SK-N-SH (cell line): ENCODE measurements around the gene MMP23B. TPM values are rescaled to one million over a fixed set of nuclear protein-coding genes. Genes with fewer than 3 reads are reported as not detected.
"Not testable (repeated sequence)": the region's sequence is repeated elsewhere in the genome, so short reads cannot be mapped to it uniquely, and the experiment has no call there.

Experiments
- CTCF ChIA-PET: fragments of 300-600, 350-600 bp; formaldehyde crosslinking; extraction: SDS; loops from one replicate; lab custom pipeline; 2021; lab: Yijun Ruan, JAX
- POLR2A ChIA-PET: fragments of 350-600 bp; sonication (Branson Sonifier 250); formaldehyde crosslinking; extraction: SDS; loops from one replicate; lab custom pipeline; 2020; ENCODE audit warnings: antibody characterized with exemption, inconsistent platforms; lab: Yijun Ruan, JAX
- DNase-seq: peaks from one replicate; pipeline ENCODE4 v3.0.0; 2012
- H2AFZ ChIP-seq: fragments of 200-600 bp; sonication (generic); 2 replicates; pipeline ENCODE4 v1.8.1; 2016; ENCODE audit warnings: antibody characterized with exemption, mild to moderate bottlenecking, low read depth
- H3F3A ChIP-seq: fragments of 200-600 bp; sonication (generic); replicated peaks from 2 replicates; pipeline ENCODE3; 2016; ENCODE audit warnings: antibody characterized with exemption, mild to moderate bottlenecking; ENCODE audit not compliant: insufficient read depth
- H3K27ac ChIP-seq, 2 experiments: fragments of 200-500 bp in 1 of 2; fragments of 200-600 bp in 1 of 2; sonication (Bioruptor generic) in 1 of 2; sonication (generic), shearing (Covaris generic) in 1 of 2; 2 replicates each; pipeline versions ENCODE4 v1.5.1 to v1.6.1; 2014 to 2016; ENCODE audit warnings: low read depth in 2 of 2, inconsistent platforms in 1 of 2, low read length in 1 of 2, mild to moderate bottlenecking in 1 of 2, mixed read lengths in 1 of 2
- H3K27me3 ChIP-seq: fragments of 200-600 bp; sonication (generic), shearing (Covaris generic); 2 replicates; pipeline ENCODE4 v1.6.1; 2016; ENCODE audit warnings: mixed run types; ENCODE audit not compliant: insufficient read depth
- H3K36me3 ChIP-seq, 2 experiments: fragments of 200-500 bp in 1 of 2; fragments of 200-600 bp in 1 of 2; sonication (Bioruptor generic) in 1 of 2; sonication (generic) in 1 of 2; replicated peaks in 1 of 2; 2 replicates each; pipeline versions ENCODE3 to v1.5.1; 2014 to 2016; ENCODE audit warnings: low read length in 1 of 2, mild to moderate bottlenecking in 1 of 2; ENCODE audit not compliant: insufficient read depth in 2 of 2, control insufficient read depth in 1 of 2
- H3K4me1 ChIP-seq, 2 experiments: fragments of 200-500 bp in 1 of 2; fragments of 200-600 bp in 1 of 2; sonication (Bioruptor generic) in 1 of 2; sonication (generic), shearing (Covaris generic) in 1 of 2; 2 replicates each; pipeline versions ENCODE4 v1.5.1 to v1.6.1; 2014 to 2016; ENCODE audit warnings: low read depth in 1 of 2, low read length in 1 of 2, mixed run types in 1 of 2; ENCODE audit not compliant: insufficient read depth in 2 of 2, control insufficient read depth in 1 of 2
- H3K4me2 ChIP-seq: fragments of 200-600 bp; sonication (generic), shearing (Covaris generic); 2 replicates; pipeline ENCODE4 v1.6.1; 2017; ENCODE audit warnings: mixed run types
- H3K4me3 ChIP-seq, 2 experiments: fragments of 200-500 bp in 1 of 2; fragments of 200-600 bp in 1 of 2; sonication (Bioruptor generic) in 1 of 2; sonication (generic), shearing (Covaris generic) in 1 of 2; 2 replicates each; pipeline versions ENCODE4 v1.5.1 to v1.8.1; 2014 to 2016; ENCODE audit warnings: low read depth in 2 of 2, inconsistent platforms in 1 of 2, low read length in 1 of 2, mild to moderate bottlenecking in 1 of 2, mixed read lengths in 1 of 2, moderate library complexity in 1 of 2
- H3K79me2 ChIP-seq: fragments of 200-600 bp; sonication (generic); 2 replicates; pipeline ENCODE4 v1.8.1; 2017; ENCODE audit warnings: mild to moderate bottlenecking; ENCODE audit not compliant: insufficient read depth
- H3K9ac ChIP-seq: fragments of 200-600 bp; sonication (generic); 2 replicates; pipeline ENCODE4 v1.6.1; 2017; ENCODE audit warnings: mixed run types
- H3K9me2 ChIP-seq: fragments of 200-600 bp; sonication (generic); 2 replicates; pipeline ENCODE4 v1.6.1; 2017; ENCODE audit warnings: mixed run types
- H3K9me3 ChIP-seq: fragments of 200-600 bp; sonication (generic); 2 replicates; pipeline ENCODE4 v1.6.1; 2017; ENCODE audit warnings: mixed run types, mild to moderate bottlenecking, moderate library complexity
- H4K20me1 ChIP-seq: fragments of 200-600 bp; sonication (generic); 2 replicates; pipeline ENCODE4 v1.6.1; 2017; ENCODE audit warnings: mild to moderate bottlenecking, mixed run types; ENCODE audit not compliant: insufficient read depth
- EZH2phosphoT487 ChIP-seq: fragments of 200-600 bp; sonication (generic); IDR thresholded peaks from 2 replicates; pipeline ENCODE4 v1.6.1; 2017; ENCODE audit warnings: low read depth, mixed run types, mild to moderate bottlenecking, antibody characterized with exemption, moderate library complexity, borderline replicate concordance
- GABPA ChIP-seq: IDR thresholded peaks from 2 replicates; pipeline ENCODE4 v1.4.0; 2012; ENCODE audit warnings: low read depth, mild to moderate bottlenecking
- GATA2 ChIP-seq: sonication (generic); formaldehyde crosslinking; IDR thresholded peaks from 2 replicates; pipeline ENCODE4 v1.5.0; 2020; ENCODE audit warnings: mild to moderate bottlenecking, missing genetic modification reagents
- IRF3 ChIP-seq: fragments of 150-350 bp; IDR thresholded peaks from 2 replicates; pipeline ENCODE4 v1.6.1; 2016; ENCODE audit warnings: mild to moderate bottlenecking, low read depth, low read length
- JUND ChIP-seq: IDR thresholded peaks from 2 replicates; pipeline ENCODE4 v1.4.0; 2012
- NRF1 ChIP-seq: IDR thresholded peaks from 2 replicates; pipeline ENCODE4 v1.6.1; 2012; ENCODE audit warnings: low read depth, mild to moderate bottlenecking, low read length
- POLR2AphosphoS5 ChIP-seq: IDR thresholded peaks from 2 replicates; pipeline ENCODE4 v1.6.1; 2012; ENCODE audit warnings: low read depth, low read length
- REST ChIP-seq: IDR thresholded peaks from 2 replicates; pipeline ENCODE4 v1.6.1; 2012; ENCODE audit warnings: mild to moderate bottlenecking, low read depth, low read length, moderate library complexity
- SIN3A ChIP-seq: IDR thresholded peaks from 2 replicates; pipeline ENCODE4 v1.6.1; 2012; ENCODE audit warnings: low read depth, mild to moderate bottlenecking, low read length, moderate library complexity, borderline replicate concordance
- TAF1 ChIP-seq: IDR thresholded peaks from 2 replicates; pipeline ENCODE4 v1.6.1; 2012; ENCODE audit warnings: low read depth, mild to moderate bottlenecking, low read length, moderate library complexity, borderline replicate concordance
- TCF12 ChIP-seq: IDR thresholded peaks from 2 replicates; pipeline ENCODE4 v1.4.0; 2012
- USF1 ChIP-seq: IDR thresholded peaks from 2 replicates; pipeline ENCODE4 v1.4.0; 2012; ENCODE audit warnings: low read depth, borderline replicate concordance
- WGBS: methylation state at CpG from one replicate; pipeline ENCODE4 v1.1.6; 2017; ENCODE audit warnings: low lambda C conversion rate; 5-methylcytosine and 5-hydroxymethylcytosine counted together
- polyA plus RNA-seq, 3 experiments: library from polyadenylated mRNA; depleted of rRNA; stranded (reverse); fragments of >200 nt; gene quantifications; 2 replicates each; pipeline ENCODE4 v1.2.3, GENCODE V29; 2012

MMP23B gene
- polyA plus RNA-seq, 1 of the 3 experiments (the other 2 are of a cell fraction), result 1.2 TPM

GRCh38 chr1:1664318-1664717 lies 32.3 kb downstream of the MMP23B start:
- H3K4me2 ChIP-seq, POLR2A ChIA-PET, DNase-seq, H3K4me3 ChIP-seq, H3K4me1 ChIP-seq, H3K9ac ChIP-seq, H3K9me3 ChIP-seq, H4K20me1 ChIP-seq, H3F3A ChIP-seq, H3K27ac ChIP-seq, H2AFZ ChIP-seq, CTCF ChIA-PET, H3K9me2 ChIP-seq, H3K27me3 ChIP-seq, H3K79me2 ChIP-seq: not testable (repeated sequence)
- H3K36me3 ChIP-seq, result peaks cover 0 to 23% of the 10 kb centered on the region in 2 experiments
- WGBS, result 57% methylated on average over 2 of the region's 11 CpGs

- Histone ChIP-seq H3K9me3 (no peaks in the 10 kb centered on the region), H2AFZ (no peak overlapping the region), H3K9me2 (no peaks in the 10 kb centered on the region), H3K79me2 (no peaks in the 10 kb centered on the region), H3K4me3 (no peak overlapping the region), H3F3A (peaks cover 5% of the 10 kb centered on the region), H4K20me1 (no peaks in the 10 kb centered on the region), H3K4me2 (no peak overlapping the region), H3K36me3 (peaks cover 0 to 28% of the 10 kb centered on the region in 2 experiments), H3K27me3 (no peaks in the 10 kb centered on the region), H3K4me1 (no peaks in the 10 kb centered on the region; a peak in 1 of 4 replicates), H3K27ac (no peak overlapping the region), H3K9ac (no peak overlapping the region)
- ChIA-PET POLR2A (no interaction called here), CTCF (interaction anchor here (1.1 to 1.6 kb wide), 6 partner anchors 9 to 379 kb away, joined by 3 to 7 read pairs (median 6); no protein-coding TSS in a partner anchor)
- DNase-seq, result peak; percentile 14
- TF ChIP-seq USF1 (no peak), TAF1 (no peak), GABPA (no peak), POLR2AphosphoS5 (no peak), EZH2phosphoT487 (no peak), REST (no peak), SIN3A (no peak), IRF3 (no peak), TCF12 (no peak), JUND (no peak), NRF1 (no peak), GATA2 (CRISPR knock-in tag) (no peak)
- 99% methylated on average over 13 of the region's 27 CpGs for WGBS
Observed at GRCh38 chr1:1664941-1665814, 33.2 kb downstream of the MMP23B start.
